GOT3 (cell line): ENCODE results near the gene CCHCR1.

Experiments
- DNase-seq: peaks from one replicate; lab custom pipeline; 2025; ENCODE audit warnings: mixed read lengths; lab: John Stamatoyannopoulos, UW

CCHCR1 gene

DNA sequence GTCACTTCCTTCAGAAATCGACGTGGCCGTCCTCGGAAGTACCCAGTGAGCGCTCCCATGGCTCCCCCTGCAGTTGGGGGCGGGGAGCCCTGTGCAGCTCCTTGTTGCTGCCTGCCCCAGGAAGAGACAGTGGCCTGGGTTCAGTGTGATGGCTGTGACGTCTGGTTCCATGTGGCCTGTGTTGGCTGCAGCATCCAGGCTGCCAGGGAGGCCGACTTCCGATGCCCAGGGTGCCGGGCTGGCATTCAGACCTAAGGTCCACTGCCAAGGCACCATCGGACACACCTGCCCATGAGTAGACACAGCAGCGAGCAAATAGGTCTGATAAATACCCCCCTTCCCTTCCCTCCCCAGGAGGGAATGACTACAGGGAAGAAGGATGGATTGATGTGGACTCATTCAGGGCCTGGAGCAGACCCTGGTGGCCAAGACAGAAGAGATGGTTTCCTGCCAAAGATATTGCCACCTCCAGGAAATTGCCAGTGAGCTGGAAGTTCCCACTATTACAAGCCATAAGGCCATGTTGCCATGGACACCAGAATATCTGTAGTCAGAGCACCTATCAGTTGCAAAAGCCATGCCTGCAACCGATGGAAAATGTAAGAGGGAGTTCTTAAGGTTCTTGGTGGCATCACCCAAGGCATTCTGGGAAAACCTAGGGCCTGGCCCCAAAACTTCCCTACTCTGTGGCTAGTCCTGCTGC lies 5.0 kb upstream of the CCHCR1 start:
- no peak for DNase-seq

DNA sequence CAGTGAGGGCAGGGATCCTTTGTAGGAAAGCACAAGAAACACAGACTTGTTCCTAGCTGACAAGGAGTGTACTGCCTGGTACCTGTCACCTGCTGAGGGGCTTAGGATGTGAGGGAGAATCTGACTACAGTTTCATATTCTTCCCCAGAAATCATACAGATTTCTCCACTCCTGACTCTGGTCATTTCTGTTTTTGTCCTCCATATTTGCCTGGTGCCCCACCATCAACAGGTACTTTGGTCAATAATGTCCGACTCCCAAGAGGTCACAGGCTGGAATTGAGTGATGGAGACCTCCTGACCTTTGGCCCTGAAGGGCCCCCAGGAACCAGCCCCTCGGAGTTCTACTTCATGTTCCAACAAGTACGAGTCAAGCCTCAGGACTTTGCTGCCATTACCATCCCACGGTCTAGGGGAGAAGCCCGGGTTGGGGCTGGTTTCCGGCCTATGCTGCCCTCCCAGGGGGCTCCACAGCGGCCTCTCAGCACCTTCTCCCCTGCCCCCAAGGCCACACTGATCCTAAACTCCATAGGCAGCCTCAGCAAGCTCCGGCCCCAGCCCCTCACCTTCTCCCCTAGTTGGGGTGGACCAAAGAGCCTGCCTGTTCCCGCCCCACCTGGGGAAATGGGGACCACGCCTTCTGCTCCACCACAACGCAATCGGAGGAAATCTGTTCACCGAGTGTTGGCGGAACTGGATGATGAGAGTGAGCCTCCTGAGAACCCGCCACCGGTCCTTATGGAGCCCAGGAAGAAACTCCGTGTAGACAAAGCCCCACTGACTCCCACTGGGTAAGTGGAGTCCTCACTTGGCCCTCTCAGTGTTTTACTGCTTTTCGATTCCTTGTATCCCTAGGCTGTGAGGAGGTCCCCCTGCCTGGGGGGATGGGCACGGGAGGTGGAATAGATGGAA lies 3.9 kb upstream of the CCHCR1 start:
- no peak for DNase-seq

DNA sequence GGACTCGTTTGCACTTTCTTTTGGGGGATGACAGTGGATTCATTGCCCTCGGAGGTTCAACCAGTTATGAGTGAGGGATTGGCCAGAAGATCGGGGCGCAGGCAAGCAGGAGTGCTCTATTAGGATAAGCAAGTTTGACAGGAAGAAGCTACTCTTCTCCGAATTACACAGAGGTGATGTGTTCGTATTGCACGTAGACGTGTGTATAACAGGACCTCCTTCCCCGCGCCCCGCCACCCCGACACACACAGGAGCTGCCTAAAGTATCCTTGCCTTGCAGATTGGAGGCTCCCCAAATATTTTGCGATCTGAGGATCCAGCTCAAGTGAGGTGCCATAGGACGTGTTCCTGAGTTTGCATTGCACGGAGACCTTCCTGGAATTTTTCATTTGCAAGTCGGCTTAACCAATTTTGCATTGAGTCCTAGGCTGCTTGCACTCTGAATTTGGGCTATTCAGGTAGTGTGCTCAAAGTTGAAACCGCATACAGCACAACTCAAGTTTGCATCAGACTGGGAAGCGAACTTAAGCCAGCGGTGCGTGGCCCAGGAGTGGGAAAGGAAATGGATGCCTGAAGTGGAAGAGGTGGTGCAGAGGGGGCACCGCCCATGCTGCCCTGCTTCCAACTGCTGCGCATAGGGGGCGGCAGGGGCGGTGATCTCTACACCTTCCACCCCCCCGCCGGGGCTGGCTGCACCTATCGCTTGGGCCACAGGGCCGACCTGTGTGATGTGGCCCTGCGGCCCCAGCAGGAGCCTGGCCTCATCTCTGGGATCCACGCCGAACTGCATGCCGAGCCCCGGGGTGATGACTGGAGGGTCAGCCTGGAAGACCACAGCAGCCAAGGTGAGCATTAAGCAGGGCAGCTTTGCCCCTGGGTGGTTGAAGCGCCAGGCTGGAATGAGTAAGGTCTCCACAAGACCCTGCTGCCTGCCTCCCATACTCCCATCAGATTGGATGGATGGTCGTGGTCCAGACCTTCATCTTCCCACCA lies 1.6 kb upstream of the CCHCR1 start:
- DNase-seq, result no peak

DNA sequence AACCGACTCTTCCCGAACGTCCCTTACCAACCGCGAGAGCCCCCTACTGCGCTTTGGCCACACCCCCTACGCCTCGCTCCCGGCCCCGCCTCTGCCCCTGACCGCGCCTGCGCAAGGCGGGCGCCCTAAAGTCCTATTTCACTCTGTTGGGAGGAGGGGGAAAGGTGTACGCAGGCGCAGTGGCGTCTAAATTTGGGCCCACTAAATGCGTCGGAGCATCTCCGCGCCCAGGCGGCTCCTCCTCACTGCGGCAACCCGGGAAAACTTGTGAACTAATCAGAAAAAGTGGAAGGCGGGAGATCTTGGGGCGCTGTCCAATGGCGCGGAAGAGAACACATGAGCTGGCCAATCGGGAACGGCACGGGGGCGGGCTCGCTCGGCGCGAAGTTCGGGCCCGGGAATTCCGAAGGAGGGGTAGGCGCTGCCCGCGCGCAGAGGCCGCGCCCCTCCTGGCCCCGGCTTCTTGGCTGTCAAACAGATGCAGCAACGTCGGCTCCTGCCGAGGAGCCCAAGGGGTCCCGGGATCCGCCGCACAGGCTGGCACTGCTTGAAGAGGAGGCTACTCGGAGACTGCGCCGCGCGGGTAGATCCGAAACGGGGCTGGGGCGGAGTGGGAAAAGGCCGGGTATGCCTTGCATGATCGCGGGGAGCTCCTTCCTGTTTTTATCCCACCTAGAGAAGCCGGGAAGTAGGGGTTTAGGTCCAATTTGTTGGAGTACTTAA lies 699 bp upstream of the CCHCR1 start, which contains the start of gene TCF19:
Gene TCF19, plus strand, starts transcription at position 450 of the 723 bp plus-strand sequence. CDS start 881 bp downstream, outside the sequence.
- DNase-seq, result peak; percentile 97

DNA sequence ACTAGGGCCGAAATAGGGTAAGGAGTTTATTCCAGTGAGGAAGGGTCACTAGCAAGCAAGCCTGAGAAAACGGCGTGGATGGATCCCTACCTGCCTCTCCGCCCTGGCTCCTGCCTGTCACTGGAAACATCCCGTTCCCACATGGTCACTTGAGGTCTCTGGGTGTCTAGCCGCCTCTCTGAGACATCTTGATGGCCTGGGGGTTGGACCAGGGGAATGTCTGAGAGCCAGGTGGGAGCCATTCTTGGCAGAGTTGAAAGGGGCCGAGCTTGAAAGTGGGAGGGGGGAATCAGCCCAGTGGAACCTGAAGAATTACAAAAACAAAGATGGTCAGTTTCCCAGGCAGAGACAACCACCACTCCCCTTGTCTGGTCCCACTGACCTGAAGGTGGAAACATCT lies 961 bp downstream of the CCHCR1 start:
- no peak for DNase-seq

DNA sequence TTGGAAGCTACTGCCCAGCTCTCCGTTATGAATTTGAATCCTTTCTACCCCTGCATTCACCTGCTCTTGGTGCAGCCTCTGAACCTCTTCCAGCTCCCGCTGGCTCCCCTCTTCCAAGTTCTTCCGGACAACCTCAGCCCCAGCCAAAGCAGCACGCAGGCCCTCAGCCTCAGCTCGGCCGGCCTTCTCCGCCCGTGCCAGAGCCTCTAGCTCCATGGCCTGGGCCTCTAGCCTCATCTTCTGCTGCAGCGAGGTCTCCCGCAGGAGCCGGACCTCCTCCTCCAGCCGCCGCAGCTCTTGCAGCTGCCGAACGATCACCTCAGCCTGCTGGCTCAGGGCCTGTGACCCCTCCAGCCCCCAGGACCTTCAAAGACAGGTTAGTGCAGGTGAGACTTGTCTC lies 3.2 kb downstream of the CCHCR1 start:
- DNase-seq, result no peak

DNA sequence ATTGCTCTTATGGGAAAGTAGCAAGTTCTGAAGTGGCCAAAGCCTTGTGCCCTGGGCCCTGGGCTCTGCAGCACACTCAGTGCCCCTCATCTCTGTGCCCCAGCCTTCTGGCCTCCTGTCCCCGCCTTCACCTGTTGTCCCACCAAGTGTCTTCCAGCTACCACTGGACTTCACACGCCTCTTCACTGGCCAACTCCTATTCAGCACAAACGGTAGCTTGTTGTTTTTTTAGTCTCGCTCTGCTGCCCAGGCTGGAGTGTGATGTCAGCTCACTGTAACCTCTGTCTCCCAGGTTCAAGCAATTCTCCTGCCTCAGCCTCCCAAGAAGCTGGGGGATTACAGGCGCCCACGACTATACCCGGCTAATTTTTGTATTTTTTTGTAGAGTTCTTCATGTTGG lies 4.8 kb downstream of the CCHCR1 start:
- no peak for DNase-seq

DNA sequence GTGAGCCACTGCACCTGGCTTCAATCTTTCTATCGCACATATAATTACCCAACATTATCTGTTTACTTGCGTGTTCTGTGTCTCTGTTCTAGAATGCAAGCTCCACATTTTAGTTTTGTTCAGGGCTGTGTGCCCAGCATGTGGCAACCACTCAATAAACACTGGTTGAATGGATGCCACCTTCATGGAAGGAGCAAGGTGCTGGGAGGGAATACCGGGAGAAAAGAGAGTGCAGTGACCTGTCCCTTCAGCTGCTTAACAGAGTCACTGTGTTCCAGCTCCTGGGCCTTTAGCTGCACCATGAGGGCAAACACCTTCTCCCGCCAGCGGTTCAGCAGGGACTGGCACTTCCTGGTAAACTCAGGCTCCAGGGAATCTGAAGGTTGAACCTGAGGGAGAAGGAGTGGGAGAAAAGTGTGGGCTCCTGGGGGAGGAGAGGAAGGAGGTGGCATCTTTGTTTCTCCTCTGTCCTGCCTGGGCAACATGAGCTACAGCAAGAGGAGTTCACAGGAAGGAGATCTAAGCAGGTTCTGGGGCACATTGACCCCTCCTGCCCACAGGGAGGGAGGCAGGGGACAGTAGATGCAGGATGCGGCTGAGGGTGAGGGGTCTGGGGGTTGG lies 7.7 kb downstream of the CCHCR1 start:
- DNase-seq, result no peak

DNA sequence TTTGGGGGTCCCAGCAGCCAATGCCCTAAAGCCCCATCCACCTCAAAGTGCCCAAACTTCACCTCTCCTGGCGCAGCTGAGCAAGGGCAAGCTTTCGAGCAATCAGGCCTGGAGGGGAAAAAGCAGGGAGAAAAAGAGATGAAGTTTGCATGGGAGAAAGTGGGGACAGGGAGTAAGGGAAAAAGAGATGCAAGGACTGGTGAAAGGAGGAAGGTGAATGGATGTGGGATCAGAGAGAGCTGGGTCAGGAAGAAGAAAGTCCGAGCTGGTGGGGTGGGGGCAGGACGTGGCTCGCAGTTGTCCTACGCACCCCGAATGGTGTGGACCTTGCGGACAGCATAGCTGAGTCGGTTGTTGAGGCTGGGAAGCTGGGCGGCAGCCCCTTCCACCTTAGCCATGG lies 12.2 kb downstream of the CCHCR1 start:
- DNase-seq, result no peak

DNA sequence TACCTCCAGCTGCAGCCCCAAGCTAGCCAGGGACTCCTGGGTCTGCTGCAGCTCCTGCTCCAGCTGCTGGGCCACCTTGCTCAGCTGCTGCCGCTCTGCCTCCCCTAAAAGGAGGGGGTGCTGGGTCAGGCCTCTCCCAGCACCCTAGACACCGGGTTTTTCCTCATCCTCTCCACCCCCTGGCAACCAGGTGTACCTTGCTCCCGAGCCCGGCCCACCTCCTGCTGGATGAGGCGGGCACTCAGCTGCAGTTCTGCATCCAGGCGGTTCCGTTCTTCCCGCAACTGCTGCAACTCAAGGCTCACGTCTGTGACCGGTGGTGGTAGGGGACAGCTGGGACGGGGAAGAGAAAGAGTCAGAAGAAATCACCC lies 12.6 kb downstream of the CCHCR1 start:
- DNase-seq, result no peak

DNA sequence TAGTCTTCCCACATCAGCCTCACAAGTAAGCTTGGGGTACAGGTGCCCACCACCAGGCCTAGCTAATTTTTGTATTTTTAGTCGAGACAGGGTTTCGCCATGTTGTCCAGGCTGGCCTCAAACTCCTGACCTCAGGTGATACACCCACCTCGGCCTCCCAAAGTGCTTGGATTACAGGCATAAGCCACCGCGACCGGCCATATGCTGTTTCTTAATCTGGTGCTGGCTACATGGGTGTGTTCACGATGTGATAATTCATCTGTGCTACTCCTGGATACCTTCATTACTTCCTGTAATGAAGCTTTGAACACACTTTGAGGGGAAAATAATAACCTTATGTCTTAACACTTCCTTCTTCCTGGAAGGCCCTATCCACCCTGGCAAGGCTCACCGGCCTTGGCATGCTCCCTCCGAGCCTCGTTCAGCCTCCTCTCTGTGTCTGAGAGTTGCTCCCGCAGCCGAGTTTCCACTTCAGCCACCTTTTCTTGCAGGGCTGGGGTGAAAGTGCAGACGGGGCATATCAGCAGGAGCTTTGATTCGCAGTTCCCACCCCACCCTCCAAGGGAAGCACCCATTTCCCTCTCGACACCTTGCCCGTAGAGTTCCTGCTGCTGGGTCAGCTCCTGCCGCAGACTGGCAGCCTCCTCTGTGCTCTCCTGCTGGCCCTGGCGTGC lies 13.2 kb downstream of the CCHCR1 start:
- no peak for DNase-seq

DNA sequence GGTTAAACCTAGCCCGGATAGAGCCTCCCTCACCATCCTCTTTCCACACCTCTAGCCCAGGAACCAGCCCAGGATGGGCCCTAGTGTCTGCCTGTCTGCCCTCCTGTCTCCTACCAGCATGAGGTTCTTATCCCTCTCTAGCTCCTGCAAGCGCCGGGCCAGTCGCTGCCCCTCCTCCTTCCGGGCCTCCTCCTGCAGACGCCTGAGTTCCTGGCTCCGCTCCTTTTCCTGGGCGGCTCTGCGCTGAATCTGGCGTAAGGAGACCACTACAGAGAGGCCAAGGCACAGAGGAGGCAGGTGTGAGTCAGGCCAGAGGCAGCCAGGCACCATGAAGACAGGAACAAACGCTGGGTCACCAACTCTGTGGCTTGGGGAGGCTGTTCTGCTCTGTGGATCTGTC lies 14.5 kb downstream of the CCHCR1 start:
- DNase-seq, result no peak

DNA sequence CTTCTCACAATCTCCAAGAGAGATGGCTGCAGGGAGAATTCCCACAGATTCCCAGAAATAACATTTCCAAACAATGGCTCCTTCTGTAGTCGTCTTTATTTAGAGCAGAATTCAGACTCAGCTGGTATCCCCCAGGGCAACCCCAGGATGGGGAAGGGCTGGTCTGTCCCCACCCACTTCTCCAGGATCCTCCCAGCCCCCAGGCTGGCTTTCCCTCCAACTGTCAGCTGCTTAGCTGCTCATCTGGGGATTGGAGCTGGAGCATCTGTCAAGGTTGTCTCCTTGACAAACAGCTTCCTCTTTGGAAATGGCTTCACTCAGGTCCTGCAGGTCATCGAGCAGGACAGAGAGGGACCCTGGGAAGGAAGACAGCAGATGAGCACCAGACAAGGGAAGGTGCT lies 15.2 kb downstream of the CCHCR1 start:
- DNase-seq, result no peak

DNA sequence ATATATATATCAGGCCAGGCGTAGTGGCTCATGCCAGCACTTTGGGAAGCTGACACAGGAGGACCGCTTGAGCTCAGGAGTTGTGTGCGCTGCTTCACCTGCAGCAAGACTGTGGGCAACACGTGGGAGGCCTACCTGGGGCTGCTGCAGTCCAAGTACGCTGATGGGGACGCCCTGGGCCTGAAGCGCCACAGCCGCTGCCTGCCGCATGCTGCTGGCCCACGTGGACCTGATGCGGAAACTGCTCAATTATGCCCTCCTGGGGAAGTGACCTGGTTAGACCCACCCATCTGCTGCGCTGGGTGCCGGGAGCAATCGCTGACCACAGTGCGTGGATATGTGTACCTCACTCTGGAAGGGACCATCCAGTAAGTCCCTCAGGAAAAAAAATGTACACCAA lies 17.0 kb downstream of the CCHCR1 start:
- DNase-seq, result no peak

DNA sequence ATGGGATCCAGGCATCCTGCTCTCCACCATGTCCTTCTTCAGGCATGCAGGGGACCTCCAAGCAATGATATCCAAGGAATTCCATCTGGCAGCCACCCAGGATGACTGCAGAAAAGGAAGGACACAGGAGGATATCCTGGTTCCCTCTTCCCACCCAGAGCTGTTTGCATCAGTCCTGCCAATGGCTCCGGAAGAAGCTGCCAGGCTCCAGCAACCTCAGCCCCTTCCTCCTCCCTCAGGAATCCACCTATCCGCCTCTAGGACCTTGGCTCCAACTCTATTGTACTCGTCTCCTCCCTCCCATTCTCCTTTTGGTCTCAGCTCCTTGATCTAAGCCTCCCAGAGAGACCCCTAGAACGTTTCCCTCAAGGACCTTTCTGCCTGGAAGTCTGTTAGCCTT lies 18.0 kb downstream of the CCHCR1 start:
- no peak for DNase-seq

DNA sequence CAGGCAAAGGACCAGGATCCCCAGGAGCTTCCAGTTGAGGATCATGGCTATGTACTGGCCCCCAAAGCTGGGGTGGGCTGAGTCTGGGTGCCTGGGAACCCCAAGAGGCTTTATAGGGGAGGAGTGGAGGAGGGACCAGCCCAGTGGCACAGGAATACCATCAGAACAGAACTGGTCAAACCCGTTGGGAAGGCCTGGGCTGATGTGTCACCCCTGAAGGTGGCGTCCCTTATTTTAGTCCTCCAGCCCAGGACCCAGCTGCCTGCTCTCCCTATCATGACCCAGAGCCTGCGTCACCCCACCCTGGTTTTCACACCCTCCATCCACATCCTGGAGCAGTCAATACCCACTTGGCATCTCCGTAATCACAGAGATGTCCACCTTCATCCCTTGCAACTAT lies 18.6 kb downstream of the CCHCR1 start, which contains the start of gene PSORS1C2:
Gene PSORS1C2, minus strand, starts transcription at position 85 of the 400 bp plus-strand sequence. Its CDS starts 40 bp downstream, at position 45.
- no peak for DNase-seq

DNA sequence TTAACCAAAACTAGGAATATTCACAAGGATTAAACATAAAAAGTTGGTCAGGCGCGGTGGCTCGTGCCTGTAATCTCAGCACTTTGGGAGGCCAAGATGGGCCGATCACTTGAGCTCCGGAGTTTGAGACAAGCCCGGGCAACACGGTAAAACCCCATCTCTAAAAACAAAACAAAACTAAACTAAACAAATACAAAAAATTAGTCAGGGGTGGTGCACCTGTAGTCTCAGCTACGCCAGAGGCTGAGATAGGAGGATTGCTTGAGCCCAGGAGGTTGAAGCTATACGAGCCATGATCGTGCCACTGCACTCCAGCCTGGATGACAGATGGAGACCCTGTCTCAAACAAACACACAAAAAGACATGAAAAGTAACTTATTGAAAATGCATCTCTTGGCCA lies 21.9 kb downstream of the CCHCR1 start:
- no peak for DNase-seq

DNA sequence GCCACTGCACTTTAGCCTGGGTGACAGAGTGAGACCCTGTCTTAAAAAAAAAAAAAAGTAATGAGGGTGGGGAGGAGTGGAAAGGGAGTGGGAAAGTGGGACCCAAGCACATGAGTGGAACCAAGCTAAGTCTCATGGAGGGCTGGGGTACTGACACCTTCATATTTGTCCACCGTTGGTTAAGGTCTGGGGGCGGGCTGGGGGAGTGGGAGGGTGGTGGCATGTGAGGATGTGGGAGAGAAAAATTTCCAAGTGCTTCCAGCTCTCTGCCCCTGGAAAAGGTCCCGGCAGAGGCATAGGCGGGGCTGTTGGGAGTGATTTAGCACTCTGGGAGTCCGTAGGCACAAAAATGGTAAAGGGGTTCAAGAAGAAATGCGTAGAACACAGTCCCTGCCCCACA lies 24.8 kb downstream of the CCHCR1 start:
- no peak for DNase-seq

DNA sequence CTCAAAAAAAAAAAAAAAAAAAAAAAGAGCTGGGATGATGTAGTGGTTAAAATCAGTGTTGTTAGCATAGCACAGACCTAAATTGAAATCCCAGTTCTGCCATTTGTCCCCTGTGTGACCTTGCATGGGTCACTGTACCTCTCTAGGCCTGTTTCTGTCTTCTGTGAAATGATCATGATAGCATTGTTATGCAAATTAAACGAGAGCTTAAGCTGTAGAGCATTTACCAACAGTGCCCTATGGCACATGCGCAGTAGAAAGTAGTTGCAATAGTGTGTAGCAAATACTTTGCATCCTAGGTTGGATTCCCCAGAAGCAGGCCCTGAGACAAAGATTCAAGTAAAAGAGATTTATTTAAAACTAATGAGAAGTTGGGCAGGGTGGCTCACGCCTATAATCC lies 26.0 kb downstream of the CCHCR1 start:
- no peak for DNase-seq

DNA sequence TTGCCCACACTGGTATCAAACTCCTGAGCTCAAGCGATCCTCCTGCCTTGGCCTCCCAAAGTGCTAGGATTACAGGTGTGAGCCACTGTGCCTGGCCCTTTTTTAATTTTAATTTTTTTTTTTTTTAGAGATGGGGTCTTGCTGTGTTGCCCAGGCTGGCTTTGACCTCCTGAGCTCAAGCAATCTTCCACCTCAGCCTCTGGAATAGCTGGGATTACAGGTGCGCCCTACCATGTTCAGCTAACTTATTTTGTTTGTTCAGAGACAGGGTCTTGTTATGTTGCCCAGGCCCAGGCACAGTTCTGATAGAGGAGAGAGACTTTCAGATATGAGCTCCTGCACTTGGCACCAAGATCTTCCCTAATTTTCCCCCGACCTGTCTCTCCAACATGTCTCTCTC lies 26.9 kb downstream of the CCHCR1 start:
- no peak for DNase-seq
